GM19372 (cell line): Measurements from ENCODE around the gene AKR1D1.
"Not testable (repeated sequence)": the region's sequence is repeated elsewhere in the genome, so short reads cannot be mapped to it uniquely, and the experiment has no call there.

Experiments
- ATAC-seq: cut with Tn5 transposase; IDR thresholded peaks from one replicate; pipeline ENCODE4 v1.9.1; 2021; ENCODE audit warnings: mild to moderate bottlenecking, low read depth, moderate library complexity; ENCODE audit not compliant: unreplicated experiment

Gene AKR1D1

DNA sequence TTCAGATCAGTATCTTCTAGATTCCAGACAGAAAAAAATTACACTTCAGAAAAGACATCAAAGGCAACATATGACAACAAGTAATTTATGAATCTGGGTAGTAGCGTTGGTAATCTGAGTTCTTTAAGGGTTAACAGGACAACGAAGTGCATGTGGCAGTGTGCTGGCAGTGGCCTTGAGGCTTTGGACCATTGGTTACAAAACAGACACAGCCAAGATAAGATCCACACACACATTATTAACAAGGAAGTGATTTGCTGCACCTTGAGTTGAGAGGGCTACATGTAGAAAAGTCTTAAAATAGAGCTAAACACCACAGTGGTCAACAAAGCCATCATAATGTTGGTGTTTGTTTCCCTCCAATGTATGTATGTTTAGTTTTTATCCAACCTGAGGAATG is 40.6 kb downstream of the AKR1D1 start:
- ATAC-seq: no peak

DNA sequence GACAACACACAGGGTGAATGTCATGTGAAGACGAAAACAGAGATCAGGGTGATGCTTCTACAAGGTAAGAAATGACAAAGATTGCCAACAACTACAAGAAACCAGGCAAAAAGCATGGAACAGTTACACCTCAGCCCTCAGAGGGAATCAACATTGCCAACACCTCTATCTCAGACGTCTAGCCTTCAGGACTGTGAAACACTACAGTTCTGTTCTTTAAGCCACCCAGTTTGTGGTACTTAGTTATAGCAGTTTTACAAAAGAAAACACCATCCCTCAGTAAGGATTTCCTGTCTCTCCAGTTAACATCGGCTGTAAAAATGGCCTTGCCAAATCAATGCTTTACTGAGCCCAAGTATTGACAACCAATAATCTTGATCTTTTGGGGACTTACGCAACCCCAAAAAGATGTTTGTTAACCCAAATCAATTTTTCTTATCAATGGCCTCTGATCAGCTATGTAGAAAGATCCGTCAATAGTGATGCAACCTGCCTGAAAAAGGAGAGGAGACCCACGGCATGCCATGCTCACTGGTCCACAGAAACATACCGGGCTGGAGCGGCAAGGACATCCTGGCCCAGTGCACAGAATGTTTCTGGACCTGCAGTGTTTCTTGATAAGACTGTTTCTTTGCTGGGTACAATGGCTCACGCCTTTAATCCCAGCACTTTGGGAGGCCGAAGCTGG is 44.0 kb downstream of the AKR1D1 start:
- no peak for ATAC-seq

DNA sequence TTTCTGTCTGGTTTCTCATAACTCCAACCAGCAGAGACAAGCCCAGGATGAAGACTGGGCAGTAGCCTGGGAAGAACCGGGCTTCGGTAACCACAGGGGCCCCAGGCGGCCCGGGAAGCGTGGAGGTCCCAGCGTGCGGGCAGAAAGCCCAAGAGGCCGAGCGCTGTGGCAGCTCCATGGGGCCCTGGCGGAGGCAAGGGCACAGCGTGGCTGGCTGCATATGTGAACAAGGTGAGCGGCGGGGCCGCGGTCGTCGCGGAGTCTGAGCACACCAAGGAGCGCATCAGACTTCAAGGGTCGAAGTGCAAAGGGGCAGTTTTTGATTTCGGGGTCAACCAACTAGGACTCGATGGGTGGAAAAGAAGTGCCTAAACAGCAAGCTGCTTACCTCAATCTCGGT is 45.9 kb downstream of the AKR1D1 start:
- ATAC-seq: no peak

DNA sequence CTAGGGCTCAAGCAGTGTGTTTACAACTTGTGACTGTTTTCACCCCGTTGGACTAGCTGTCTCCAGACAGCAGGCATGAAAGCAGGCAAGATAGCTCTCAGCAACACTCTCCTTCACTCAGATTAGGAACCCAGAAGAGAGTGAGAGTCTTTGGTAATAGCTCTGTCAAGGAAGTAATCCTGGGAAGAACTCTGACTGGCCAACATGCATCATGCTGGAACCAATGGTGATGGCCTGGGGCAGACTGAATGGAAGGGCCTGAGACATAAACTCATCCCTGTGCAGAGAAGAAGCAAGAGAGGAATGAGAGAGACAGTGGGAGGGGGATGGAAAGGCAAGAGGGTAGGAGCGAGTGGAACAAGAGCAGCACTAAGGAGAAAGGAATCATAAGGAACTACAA is 48.9 kb downstream of the AKR1D1 start:
- no peak for ATAC-seq

DNA sequence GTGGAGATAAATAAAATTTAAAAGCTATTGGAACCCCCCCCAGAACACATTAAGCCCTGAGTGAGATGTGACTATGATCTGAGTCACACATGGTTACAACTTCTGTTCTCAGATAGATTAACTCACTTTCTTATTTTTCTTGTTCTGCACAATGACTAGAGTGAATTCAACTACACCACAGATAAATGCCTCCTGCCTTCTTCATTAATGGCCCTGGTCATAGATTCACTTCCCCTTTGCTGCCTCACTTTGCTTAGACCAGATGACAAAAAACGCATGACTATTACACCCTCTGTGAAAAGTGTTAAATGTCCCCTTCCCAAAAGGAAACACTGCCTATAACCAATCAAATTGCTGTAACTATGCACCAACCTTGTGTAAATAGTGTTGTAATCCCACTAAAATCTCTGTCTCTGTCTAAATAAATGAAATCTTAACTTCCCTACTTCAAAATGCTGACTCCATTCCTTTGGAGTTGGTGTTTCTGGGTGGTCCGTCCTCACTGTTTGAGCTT is 49.4 kb downstream of the AKR1D1 start:
- no peak for ATAC-seq

DNA sequence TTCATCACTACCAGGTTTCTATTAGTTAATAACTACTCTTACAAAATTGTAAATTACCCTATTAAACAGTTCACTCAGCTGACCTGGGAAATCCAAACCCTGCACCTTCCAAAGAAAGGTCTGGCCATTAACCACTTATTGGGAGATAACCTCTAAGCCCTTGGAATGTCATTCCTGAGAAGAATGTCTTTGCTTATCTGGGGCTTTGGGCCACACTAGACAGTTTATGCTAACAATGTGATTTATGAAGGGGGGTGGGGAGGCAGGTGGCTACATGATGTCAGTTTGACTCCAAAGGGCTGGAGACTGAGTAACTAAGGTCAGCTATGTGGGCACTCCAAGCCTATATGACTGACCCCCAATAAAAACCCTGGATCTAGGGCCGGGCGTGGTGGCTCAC is 50.7 kb downstream of the AKR1D1 start:
- no peak for ATAC-seq

DNA sequence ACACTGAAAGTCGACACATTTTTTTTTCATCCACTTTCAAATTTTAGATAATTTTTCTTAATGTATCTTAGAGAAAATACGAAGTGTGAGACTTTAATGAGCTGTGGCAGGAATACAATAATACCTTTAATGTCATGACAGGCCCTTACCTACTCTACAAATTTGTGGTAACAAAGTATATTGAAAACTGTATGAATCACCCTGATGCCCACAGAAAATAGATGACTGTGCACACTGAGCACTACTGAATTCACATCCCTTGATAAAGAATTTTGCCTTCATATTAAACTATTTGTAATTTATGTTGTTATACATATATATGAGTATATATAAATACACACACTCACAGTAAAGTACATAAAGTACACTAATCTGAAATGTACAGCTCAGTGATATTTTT is 51.7 kb downstream of the AKR1D1 start:
- ATAC-seq: no peak

DNA sequence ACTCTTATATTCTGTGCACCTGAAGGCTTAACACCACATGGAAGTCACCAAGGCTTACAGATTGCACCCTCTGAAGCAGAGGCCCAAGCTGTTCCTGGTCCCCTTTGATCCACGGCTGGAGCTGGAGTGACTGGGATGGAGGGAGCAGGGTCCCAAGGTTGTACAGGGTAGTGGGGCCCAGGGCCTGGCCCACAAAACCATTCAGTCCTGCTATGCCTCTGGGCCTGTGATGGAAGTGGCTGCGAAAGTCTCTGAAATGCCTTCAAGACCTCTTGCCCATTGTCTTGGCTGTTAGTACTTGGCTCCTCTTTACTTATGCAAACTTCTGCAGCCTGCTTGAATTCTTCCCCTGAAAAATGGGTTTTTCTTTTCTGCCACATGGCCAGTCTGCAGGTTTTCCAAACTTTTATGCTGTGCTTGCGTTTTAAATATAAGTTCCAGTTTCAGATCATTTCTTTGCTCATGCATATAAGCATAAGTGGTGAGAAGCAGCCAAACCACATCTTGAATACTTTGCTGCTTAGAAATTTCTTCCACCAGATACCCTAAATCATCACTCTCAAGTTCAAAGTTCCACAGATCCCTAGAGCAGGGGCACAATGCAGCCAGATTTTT is 53.4 kb downstream of the AKR1D1 start:
- ATAC-seq: no peak

DNA sequence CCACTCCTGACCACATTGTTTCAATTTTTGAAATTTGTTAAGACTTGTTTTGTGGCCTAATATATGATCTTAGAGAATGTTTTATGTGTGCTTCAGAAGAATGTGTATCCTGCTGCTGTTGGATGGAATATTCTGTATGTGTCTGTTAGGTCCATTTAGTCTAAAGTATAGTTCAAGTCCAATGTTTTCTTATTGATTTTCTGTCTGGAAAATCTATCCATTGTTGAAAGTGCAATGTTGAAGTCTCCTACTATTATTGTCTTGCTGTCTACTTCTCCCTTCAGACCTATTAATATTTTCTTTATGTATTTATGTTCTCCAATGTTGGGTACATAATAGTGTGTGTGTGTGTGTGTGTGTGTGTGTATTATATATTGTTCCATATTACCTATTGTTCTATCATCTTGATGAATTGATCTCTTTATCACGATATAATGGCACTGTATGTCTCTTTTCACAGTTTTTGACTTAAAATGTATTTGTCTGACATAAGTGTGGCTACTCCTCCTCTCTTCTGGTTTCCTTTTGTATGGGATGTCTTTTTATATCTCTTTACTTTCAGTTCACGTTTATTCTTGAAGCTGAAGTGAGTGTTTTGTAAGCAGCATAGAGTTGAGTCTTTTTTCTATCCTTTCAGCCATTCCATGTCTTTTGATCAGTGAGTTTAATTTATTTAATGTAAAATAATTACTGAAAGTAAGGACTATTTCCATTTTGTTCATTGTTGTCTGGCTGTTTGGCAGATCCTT is 61.3 kb downstream of the AKR1D1 start:
- no peak for ATAC-seq

DNA sequence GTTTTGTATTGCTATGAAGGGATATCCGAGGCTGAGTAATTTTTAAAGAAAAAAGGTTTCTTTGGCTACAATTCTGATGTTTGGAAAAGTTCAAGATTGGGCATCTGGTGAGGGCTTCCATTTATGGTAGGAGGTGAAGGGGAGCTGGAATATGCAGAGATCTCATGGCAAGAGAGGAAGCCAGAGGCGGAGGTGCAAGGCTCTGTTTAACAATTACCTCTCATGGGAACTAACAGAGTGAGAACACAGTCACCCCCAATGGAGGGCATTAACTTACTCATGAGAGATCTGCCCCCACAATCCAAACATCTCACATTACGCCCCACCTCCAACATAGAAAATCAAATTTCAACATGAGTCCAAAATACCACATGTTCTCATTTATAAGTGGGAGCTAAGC is 62.0 kb downstream of the AKR1D1 start:
- ATAC-seq: no peak

DNA sequence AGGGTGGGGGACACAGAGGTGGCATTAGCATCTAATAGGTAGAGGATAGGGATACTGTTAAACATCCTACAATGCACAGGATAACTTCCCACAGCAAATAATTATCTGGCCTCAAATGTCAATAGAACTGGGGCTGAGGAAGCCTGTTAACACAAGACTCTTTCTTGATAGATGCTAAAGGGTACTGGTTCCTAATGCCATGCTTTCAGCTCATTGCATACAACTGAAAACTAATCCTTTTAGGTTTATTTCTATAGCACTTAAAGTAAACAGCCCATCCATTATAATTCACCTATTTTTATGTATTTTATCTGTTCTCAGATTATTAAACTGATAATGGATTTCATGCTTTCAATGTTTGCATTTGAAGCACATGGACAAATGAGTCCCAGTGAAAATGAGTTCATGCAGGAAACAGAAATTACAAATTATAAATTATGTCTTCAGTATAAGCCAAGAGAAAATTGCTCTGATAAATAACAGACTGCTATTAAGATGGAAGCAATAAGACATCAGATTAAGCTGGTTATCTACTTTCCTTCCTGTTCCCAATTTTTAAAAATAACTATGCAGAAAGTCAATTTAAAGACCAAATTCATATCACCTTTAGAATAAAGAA is 66.4 kb downstream of the AKR1D1 start:
- ATAC-seq: no peak

DNA sequence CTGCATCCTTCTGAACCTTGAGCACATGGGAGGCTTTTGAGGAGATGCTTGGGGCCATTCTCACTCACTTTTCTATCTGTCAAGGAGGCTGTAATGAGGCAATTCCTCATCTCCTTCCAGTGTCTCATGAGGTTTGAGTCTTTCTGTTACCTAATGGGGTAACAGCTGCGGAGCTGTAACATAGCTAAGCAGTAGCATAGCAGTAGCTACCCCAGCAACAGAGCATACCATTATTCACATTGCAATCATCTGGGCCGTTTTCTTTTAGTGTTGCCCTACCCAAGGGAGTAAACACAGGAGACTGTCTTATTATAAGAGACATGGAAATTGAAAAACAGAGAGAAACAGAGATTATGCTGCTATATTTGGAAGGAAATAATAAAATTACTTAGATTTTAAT is 68.7 kb downstream of the AKR1D1 start:
- no peak for ATAC-seq

DNA sequence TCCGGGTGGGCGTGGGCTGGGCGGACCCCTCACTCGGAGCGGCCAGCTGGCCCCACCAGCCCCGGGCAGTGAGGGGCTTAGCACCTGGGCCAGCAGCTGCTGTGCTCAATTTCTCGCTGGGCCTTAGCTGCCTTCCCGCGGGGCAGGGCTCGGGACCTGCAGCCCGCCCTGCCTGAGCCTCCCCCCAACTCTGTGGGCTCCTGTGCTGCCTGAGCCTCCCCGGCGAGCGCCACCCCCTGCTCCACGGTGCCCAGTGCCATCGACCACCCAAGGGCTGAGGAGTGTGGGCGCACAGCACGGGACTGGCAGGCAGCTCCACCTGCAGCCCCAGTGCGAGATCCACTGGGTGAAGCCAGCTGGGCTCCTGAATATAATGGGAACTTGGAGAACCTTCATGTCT is 70.0 kb downstream of the AKR1D1 start:
- ATAC-seq: not testable (repeated sequence)

DNA sequence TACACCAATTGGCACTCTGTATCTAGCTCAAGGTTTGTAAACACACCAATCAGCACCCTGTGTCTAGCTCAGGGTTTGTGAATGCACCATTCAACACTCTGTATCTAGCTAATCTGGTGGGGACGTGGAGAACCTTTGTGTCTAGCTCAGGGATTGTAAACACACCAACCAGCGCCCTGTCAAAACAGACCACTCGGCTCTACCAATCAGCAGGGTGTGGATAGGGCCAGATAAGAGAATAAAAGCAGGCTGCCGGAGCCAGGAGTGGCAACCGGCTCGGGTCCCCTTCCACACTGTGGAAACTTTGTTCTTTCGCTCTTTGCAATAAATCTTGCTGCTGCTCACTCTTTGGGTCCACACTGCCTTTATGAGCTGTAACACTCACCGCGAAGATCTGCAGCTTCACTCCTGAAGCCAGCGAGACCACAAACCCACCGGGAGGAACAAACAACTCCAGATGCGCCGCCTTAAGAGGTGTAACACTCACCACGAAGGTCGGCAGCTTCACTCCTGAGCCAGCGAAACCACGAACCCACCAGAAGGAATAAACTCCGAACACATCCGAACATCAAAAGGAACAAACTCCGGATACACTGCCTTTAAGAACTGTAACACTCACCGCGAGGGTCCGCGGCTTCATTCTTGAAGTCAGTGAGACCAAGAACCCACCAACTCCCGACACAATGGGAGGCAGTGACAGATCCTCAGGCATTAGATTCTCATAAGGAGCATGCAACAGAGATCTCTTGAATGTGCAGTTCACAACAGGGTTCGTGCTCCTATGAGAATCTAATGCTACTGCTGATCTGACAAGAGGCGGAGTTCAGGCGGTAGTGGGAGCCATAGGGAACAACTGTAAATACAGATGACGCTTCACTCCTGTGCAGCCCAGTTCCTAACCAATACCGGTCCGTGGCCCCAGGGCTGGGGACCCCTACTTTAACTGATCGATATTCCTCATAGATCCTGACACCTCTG is 70.8 kb downstream of the AKR1D1 start:
- ATAC-seq: not testable (repeated sequence)

DNA sequence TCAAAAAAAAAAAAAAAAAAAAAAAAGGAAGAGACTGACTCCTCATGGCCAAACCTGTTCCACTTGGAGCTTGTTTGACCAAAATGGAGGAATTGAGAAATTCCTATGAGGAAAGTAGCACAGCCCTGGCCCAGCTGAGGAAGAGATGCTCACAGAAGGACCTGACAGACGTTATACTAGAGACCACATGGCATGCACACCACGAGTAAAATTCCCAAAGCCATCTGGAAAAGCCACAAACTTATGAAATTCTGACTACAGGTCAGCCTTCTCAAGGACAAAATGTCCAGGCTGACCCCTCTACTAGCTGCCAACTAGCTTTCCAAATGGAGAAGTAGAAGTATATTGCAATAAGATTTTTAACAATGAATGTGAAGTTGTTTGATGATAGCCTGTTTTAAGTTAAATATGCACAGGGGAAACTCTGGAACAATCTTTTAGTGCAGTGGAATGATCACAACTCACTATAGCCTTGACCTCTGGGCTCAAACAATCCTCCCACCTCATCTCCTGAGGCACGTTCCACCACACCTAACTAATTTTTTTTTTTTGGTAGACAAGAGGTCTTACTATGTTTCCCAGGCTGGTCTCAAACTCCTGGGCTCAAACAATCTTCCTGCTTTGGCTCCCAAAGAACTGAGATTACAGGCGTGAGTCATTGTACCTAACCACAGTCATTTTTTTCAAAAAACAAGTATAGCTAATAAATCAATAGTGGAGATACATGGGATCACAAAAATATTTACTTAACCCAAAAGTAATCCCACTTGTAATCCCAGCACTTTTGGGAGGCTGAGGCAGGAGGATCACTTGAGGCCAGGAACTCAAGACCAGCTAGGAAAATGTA is 75.7 kb downstream of the AKR1D1 start:
- ATAC-seq: no peak

DNA sequence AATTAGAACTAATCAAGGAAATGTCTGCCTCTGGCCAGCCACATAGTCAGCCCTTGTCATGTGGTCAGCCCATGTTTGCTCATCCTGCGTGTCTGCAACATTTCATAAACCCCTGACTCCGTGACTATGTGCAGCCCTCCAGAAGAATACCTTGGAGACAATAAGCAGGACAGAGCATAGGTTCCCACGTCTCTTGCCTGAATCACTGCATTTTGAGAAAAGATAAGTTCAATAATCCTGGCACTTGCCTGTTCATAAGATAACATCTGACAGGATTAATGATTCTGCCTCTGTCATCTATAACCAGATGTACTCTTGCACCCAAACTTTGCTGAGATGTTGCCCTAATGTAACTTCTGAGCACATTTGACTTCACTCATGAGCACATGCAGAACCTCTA is 78.4 kb downstream of the AKR1D1 start:
- no peak for ATAC-seq

DNA sequence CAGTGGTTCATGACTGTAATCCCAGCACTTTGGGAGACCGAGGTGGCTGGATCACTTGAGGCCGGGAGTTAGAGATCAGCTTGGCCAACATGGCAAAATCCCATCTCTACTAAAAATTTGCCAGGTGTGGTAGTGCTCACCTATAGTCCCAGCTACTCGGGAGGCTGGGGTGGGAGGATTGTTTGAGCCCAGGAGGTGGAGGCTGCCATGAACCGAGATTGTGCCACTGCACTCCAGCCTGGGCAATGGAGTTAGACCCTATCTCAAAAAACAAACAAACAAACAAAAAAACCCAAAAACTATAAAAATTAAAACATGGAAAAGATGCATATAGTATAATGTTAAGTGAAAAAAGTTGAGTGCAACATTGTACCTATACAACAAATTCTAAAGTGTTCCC is 81.4 kb downstream of the AKR1D1 start:
- ATAC-seq: no peak

DNA sequence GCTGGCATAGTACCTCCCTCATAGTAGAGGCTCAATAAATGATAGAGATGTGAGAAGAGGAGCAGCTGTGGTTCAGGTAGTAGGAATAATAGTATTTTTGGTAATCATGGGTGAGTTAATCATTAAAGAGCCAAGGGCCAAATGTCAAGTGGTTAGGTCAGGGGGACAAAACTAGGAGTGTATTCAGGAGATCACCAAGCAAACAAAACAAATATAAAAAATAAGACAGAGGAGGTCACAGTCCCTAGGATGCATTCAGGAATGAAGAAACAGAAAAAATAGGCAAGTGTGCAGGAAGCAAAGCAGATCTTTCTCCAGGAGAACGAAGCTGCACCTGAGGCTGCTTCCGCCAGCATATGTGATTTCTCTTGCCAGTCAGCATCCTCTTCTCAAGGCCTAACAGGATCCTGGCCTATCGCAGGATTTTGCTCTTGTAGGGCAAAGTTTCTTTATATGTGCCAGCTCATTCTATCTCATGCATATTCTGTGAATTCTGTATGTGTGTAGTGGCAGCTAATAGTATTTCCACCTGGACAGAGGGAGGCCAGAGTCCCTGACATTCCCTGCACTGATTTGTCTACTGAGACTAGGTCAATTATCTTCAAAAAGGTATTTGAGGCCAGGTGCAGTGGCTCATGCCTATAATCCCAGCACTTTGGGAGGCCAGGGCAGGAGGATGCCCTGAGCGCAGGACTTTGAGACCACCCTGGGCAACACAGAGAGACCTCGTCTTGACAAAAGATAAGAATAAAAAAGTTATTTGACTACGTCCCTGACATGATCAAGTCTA is 82.7 kb downstream of the AKR1D1 start:
- ATAC-seq: no peak
